MM.1S (cell line): ENCODE results near the gene ABCG8.

Source experiments
- CTCF ChIP-seq: fragments of 300-600 bp; sonication (generic); IDR thresholded peaks from 2 replicates; pipeline ENCODE4 v1.5.1; 2016; ENCODE audit warnings: antibody characterized with exemption, low read length, mixed read lengths
- EZH2 ChIP-seq: fragments of 300-600 bp; sonication (generic); optimal IDR thresholded peaks from 2 replicates; pipeline ENCODE3; 2017; ENCODE audit warnings: low read depth, mild to moderate bottlenecking, antibody characterized with exemption, low read length, mixed read lengths
- EZH2phosphoT487 ChIP-seq: fragments of 300-600 bp; sonication (generic); IDR thresholded peaks from 2 replicates; pipeline ENCODE4 v1.6.1; 2018; ENCODE audit warnings: antibody characterized with exemption, low read length

- TF ChIP-seq EZH2phosphoT487, result no peak
- no peak for TF ChIP-seq CTCF
- no peak for TF ChIP-seq EZH2
These were observed 2.2 kb downstream of the ABCG8 start for GRCh38 chr2:43840965-43841364.
